Measurements from ENCODE around the gene TXLNG. TPM values are rescaled to one million over a fixed set of nuclear protein-coding genes. Genes with fewer than 3 reads are reported as not detected.
"Not testable (repeated sequence)": the region's sequence is repeated elsewhere in the genome, so short reads cannot be mapped to it uniquely, and the experiment has no call there.

Gene TXLNG
- total RNA-seq, 1 experiment from 2014 or later: 38.3 TPM

DNA sequence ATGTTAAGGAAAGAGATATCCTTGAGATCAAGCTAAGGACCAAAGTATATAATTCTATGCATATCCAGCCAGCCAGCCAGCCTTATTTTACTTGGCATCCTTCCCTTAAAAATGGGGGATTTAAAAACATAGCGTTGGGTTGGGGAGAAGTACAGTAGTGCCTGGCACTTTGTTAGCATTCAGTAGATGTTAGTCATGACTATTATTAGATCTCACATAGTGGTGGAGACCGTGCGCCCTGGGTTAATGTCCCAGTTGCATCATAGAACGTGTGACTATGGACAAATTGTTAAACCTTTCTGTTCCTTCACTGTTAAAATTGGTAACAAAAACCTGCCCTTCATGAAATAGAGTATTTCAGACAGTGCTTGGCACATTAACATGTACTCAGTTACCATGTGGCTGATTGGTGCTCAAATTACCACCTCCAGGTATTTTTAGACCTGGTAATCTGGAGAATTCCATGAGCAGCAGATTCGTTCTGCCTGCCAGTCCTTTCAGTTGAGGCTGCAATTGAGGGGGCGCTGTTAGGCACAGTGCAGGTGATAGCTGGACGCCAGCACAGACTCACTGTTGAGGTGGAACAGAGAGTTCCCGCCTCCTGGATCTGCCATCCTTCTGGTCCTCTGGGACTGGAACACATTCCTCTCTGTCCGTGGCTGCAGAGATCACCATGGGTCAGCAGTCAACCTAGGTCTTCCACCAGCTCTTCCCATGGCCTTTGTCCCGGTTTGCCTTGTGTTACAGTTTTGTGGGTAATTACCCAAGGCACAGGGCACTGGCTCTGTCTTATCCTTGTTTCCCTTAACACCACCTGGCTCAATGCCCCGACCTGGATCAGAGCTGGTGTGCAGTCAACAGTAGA, 52.2 kb downstream of the TXLNG start:
- DNase-seq (ENCODE audit: extremely low read depth, low read depth): peak; percentile 62

DNA sequence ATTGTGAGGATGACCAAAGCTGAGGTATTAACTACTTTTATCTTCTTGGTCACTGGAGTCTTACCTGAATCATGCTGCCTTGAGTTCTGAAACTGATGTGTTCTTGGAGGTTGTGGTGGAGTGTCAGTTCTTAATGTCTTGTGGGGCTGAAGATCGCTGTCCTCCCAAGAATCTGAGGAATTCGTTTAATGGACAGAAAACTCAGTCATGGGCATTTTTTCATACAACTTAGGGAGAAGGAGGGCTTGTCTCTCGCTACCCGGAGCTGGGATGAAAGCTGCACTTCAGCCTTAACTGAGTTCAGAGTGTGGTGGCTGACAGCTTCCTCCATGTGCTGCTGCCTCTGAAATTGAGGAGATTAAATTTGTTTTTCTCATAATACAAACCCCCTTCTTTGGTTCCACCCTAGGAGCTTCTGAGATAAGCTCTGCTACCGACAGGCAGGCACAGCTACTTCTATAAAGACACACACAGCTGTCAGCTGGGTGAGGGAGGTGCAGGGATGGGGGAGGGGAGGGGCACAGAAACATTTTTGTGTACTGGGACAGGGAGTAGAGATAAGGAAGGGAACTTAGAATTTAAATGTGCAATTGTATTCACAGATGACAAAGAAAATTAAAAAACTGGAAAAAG, 53.1 kb downstream of the TXLNG start:
- no peak for DNase-seq (ENCODE audit: extremely low read depth, low read depth)

DNA sequence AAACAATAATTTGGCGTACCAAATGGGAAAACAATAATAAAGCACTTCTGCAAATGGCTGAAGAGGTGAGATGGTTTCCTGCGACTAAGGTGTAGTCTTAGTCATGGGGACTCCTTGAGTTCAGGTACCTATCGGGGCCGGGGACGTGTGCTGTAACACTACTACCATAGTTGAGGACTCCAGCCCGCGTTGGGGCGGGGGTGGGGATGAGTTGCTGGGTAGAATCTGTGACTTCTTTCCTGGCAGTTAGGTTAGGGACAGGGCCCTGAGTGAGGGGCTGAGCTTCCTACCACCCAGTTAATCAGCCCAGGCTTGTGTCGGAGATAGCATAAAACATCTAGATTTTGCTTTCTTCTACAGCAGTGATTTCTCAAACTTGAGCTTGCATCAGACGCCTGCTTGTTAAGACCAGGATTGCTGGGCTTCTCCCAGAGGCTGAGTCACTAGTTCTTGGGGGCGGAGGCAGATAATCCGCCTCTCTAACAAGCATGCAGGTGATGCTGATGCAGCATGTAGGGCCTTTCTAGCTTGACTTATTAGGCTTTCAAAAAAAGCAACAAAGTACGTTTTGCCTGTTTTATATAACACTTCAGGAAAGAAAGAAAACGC, 53.7 kb downstream of the TXLNG start:
- no peak for DNase-seq (ENCODE audit: extremely low read depth, low read depth)

DNA sequence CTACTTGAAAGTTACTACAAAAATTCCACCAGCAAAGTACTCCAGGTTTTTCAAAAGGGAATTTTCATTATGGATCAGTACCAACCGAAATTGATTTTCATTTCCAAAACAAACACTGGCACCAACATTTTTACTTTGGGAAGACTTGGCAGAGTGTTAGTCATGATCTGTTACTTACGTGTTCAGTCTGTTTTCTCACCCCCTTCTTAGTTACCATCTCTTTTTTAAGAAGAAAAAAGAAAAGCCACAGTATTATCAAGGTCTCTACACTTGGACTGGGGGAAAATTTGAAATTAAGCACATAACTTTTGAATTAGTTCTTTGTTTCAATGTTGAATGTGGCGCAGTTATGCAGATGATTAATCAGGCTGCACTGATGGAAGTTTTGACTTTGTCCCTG, 56.4 kb downstream of the TXLNG start:
- DNase-seq (ENCODE audit: extremely low read depth, low read depth): no peak

DNA sequence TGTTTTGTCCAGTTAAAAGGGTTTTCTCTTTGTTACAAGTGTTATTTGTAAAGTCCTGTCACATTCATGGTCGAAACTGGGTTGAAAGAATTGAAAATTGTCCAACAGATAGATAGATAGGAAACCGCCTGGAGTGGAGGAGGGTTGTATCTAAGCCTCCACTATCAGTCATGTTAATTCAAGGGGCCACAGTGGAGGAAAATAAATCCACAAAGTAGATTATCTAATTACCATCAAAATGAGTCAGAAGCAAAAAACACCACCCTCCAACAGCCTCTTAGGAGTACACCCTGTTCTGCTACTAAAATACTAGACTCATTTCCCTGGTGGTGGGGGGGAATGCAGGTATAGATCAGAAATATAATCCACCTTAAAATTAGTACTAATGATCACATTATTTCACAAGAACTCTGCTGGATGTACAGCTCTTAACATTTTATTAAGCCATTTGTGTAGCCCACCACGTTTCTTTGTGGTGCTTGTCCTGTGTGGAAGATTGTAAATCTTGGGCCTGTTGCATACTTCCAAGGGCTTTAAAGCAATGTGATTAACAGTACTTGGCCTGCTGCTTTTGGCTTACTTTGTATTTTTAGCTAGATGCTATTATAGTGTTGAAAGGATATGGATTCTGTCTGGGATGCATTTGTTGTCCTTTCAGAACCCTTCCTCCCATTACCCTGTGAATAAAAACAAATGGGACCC, 57.1 kb downstream of the TXLNG start:
- DNase-seq (ENCODE audit: extremely low read depth, low read depth): no peak

DNA sequence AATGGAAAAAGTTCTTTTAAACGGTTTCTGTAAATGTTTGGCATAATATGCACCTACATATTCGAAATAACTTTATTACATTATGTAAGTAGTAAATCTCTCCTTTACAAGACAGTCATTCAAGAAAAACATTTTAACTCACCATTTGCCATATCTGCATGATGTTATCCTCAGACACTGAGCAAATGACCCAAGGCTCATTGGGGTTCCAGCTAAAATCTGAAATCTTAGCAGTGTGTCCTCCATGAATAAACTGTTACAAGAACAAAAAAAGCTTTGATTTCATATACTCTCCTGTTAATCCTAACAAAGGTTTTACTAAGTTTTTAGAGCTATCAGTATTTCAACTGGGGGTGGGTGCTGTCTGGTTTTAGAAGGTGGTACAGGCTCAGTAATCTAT, 59.4 kb downstream of the TXLNG start:
- no peak for DNase-seq (ENCODE audit: extremely low read depth, low read depth)

DNA sequence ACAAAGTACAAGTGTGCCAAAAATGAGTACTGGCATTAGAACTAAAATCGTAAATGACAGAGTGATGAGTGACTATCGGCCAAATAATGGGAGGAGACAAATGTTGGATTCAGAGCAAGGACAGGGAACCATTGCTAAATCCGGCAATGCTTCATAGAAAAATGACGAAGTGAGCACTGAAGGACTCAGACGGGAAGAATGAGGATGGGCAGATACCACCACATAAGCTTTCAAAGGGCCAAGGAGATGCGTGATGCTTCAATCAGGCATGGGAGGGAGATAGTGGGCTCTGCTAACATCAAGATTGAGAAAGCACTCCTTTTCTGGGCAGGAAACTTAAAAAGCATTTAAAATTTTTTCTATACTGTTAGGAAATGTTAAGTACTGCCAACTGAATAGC, 62.3 kb downstream of the TXLNG start:
- DNase-seq (ENCODE audit: extremely low read depth, low read depth): no peak

DNA sequence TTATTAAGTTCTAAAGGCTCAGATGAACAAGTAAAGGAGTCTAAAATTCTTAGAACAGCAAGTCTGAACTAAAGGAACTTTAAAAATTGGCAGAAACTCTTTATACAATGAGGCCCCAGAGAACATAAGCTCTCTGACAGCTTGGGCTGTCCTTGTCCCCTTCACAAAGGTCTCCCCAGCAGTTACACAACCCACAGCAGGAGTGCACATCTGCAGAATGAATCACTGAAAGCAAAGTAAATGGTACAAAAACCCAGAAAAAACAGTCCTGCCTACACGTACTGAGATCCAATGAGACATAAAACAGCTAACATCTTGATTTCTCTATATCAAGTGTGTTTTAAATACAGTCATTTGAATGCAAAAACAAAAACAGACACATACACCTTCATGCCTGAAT, 65.2 kb downstream of the TXLNG start:
- no peak for DNase-seq (ENCODE audit: extremely low read depth, low read depth)

DNA sequence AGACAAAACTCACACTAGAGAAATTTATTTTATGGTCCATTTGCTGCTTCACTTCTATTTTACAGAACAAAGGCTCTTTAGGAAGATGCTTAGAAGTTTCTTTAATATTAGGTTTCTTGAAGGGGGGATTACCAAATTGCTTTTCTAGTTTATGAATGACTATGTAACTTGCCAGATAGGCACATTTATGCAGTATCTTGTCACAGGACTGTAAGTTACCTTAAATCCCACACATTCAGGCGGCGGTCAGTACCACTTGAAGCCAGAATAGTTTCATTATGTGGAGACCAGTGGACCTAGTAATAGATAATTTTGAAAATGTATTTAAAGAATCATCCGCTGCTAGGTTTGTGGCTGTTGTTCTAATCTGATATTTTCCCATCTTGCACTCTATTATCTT, 65.6 kb downstream of the TXLNG start:
- no peak for DNase-seq (ENCODE audit: extremely low read depth, low read depth)

DNA sequence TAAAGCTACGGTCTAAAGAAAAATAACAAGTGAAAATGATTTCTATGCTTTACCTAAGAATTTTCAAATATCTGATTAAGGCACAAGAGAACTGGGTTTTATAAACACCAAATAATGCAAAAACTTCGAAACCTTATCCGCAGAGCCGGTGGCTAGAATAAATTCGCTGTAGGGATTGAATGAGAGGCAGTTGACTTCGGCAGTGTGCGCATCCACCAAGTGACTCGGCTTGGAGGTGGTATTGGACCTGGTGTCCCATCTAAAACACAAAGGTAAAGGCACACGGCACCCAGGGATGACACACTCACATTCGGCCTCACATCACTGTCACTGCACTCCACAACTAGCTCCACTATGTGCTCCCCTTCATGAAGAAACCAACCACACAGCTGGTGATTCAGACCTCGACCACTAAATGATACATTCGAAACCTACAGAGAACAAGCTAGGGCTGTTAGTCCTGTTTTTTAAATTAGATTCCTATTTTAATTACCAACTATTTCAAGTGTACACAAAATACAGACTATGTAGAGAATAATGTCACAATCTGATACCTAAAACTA, 66.4 kb downstream of the TXLNG start:
- no peak for DNase-seq (ENCODE audit: extremely low read depth, low read depth)

DNA sequence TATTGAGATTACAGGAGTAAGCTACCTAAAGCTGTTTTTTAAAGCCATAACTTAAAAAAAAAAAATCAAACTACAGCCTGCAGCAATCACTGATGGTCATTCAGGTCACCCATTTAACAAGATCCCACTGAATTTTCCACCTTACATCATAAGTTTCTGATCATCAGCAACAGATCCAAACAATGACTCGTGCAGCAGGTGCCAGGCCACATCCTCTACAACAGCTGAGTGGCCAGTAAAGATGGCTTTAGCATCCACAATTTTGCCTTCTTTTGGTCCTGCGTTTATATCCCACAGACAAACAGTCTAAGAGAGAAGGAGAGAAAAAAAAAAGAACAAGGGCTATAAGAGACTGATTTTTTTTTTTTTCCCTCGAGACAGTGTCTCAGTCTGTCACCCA, 67.3 kb downstream of the TXLNG start:
- no peak for DNase-seq (ENCODE audit: extremely low read depth, low read depth)

DNA sequence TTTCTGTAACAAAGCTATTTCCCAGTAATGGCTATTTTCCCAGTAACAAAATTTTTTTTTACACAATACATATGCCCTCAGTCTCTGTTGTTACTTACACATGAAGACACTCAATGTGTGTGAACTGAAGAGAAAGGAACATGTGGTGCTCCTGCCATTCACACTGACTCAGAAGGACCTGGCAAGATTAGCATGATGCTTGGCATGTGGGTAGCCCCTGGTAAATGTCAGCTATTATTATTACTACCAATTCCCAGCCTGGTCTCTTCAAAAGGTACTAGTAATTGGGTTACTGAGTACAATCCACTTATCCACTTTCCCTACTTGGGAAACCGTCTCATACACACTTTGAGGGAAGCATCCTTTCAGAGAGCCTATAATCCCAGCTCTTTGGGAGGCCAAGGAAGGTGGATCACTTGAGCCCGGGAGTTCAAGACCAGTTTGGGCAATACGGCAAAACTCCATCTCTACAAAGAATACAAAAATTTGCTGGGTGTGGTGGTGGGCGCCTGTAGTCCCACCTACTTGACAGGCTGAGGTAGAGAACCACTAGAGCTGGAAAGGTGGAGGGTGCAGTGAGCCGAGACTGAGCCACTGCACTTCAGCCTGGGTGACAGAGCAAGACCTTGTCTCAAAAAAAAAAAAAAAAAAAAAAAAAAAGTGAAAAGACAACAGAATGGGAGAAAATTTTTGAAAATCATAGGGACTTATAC, 69.3 kb downstream of the TXLNG start:
- no peak for DNase-seq (ENCODE audit: extremely low read depth, low read depth)

DNA sequence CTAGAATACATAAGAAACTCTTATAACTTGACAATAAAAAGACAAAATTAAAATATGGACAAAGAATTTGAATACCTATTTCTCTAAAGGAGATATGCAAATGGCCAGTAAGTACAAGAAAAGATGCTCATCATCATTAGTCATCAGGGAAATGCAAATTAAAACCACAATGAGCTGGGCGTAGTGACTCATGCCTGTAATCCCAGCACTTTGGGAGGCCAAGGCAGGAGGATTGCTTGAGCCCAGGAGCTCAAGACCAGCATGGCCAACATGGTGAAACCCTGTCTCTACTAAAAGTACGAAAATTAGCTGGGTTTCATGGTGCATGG, 69.8 kb downstream of the TXLNG start:
- not testable (repeated sequence) for DNase-seq (ENCODE audit: extremely low read depth, low read depth)

DNA sequence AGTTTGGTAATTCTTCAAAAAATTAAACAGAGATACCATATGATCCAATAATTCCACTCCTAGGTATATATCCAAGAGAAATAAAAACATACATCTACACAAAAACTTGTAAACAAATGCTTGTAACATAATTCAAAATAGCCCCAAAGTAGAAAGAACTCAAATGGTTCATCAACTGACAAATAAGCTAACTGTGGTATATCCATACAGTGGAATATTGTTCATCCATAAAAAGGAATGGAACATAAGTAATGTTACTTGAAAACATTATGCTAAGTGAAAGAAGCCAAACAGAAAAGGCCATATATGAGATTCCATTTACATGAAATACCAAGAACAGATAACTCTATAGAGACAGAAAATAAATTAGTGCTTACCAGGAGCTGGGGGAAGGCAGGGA, 70.5 kb downstream of the TXLNG start:
- DNase-seq (ENCODE audit: extremely low read depth, low read depth): no peak

DNA sequence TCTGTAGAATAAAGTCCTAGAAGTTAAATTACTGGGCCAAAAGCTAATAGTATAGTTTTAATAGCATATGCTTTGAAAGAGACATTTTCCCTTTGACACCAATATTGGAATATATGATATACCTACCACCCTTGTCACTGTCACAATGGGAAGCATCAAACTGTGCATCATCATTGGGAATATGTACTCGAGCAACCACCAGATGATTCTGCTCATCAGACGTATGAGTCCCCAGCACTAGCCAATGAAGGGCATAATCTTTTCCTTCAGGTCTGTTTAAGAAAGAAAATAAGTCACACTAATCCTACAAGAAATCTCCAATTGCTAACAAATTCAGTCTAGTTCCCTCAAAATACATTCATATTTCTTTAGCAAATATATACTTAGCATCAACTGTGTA, 76.6 kb downstream of the TXLNG start:
- DNase-seq (ENCODE audit: extremely low read depth, low read depth): no peak

DNA sequence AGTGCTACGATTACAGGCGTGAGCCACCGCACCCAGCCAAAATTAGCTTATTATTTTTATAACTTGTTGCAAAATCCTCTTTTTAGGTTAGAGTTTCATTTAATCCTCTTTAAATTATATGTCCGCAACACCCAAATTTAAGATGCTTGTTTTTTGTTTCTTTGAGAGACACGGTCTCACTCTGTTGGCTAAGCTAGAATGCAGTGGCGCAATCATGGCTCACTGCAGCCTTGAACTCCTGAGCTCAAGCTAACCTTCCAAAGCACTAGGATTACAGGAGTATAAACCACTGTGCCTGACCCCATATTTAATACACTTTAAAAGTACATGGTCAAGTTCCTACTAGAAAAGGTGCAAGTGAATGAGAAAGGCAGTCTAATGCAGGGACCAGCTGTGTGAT, 81.7 kb downstream of the TXLNG start:
- DNase-seq (ENCODE audit: extremely low read depth, low read depth): no peak

DNA sequence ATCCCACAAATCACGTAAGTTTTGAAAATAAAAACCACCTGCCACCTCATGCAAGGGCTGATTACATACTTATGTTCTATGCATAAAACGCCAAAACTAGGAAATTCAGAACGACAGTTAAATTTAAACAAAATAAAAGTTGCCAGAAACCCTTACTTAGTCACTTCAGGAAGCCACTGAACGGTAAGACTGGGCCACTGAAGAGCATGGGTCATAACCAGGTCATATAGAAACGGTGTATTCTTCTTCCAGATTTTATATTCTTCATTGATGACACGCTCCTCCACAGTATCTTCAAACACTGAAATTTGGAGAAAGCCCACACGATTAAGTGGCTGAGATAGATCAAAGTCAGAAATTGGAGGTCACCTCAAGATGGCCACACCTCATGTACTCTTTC, 82.7 kb downstream of the TXLNG start:
- no peak for DNase-seq (ENCODE audit: extremely low read depth, low read depth)

DNA sequence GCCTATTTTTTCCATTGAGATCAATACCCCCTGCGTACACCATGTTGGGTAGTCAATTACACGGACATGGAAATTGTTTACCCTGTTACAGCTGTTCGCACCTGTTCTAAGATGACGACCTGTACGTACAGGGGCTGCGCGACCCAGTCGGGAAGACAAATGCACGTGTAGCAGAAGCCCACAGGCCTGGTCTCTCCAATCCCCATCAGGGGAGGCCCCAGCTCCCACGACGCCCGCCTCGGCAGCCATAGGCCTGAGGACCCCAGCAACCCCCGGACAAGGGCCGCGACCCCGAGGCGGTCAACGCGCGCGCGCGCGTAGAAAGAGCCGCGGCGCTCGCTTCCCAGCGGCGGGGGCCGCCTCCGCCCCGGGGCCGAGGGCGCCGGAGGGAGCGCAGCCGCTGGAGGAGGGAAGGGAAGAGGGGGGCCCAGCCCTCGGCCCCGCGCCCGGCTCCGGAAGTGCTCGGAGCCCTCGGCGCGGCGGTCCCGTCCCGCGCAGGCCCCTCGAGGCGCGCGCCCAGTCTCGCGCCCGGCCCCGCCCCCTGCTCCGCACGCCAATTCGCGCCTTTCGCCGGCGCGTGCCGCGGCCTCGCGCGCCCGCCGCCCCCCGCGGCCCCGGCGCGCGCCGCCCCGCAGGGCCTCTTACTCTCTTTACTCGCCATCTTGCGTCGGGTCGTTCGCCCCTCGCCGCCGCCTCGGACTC, 83.3 kb downstream of the TXLNG start:
- peak; percentile 22 for DNase-seq (ENCODE audit: extremely low read depth, low read depth)

DNA sequence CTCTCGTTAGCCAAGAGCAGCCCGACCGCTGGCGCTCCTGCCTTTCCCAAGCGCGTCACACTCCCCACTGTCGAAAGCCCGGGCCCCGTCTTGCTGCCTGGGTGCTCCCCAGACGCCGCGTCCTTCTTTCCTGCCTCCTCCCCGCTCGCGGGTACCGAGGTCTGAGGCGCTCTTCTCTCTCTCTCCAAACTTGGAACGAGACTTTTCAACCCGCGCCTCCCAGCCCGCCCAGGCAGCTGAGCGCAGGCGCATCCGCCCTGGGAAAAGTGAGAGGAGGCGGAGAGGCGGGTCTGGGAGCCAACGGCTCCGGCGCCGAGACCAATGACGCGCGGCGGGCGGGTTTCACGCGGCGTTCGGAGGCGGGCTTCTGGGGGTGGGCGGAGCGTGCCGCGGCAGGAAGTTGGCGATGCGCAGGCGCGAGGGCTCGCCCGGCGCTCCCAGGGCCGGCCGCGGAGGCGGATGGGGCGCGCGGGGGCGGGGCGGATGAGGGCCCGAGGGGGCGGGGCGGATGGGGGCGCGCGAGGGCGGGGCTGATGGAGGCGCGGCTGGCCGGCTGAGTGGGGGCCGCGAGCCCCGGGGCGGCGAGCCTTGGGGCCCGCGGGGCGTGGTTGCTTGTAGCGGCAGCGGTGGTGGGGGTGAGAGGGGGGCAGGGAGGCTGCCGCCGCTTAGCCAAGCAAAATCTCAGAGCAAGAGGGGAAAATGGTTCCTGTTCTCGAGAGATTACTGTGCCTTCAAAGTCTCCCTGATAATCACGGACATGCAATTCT, 84.0 kb downstream of the TXLNG start, which contains the start of gene RBBP7:
TSS of gene RBBP7 (minus strand) at position 268 of the 767 bp plus-strand sequence. CDS start 309 bp downstream, outside the sequence.
- peak; percentile 90 for DNase-seq (ENCODE audit: extremely low read depth, low read depth)
